Suppressor macrophage treated with lipopolysaccharide for 4 hours (primary cell): ENCODE results near the gene MCC.

Source experiments
- DNase-seq: peaks from one replicate; pipeline ENCODE4 v3.0.0-alpha.2; 2020

MCC gene

DNA sequence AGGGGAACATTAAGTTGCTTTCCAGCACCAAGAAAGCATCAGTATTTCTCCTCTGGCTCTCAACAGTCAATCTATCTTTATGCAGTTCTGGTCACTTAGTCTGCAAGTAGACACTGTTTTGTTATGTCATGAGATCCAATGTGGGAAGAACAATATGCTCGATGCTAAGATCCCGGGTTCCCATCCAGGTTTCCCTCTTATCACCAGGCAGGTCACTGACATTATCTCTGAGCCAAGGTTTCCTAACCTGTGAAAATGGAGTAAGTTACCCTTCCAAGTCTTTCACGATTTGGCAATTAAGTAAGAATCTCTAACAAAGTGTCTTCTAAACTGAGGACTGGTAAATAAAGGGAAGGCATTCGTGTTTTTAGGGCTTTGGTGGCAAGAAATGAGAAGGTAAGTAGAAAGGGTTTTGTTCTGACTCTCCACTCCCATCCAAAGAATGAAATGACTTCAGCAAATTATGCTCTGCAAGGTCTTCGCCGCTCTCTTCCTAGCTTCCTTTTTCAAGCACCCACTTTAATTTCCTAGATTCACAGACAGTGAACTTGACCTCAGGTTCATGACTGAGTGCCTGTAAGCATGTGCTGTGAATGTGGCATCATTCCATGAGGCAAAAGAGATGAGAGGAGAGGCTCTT, 425.3 kb downstream of the MCC start:
- DNase-seq: no peak

DNA sequence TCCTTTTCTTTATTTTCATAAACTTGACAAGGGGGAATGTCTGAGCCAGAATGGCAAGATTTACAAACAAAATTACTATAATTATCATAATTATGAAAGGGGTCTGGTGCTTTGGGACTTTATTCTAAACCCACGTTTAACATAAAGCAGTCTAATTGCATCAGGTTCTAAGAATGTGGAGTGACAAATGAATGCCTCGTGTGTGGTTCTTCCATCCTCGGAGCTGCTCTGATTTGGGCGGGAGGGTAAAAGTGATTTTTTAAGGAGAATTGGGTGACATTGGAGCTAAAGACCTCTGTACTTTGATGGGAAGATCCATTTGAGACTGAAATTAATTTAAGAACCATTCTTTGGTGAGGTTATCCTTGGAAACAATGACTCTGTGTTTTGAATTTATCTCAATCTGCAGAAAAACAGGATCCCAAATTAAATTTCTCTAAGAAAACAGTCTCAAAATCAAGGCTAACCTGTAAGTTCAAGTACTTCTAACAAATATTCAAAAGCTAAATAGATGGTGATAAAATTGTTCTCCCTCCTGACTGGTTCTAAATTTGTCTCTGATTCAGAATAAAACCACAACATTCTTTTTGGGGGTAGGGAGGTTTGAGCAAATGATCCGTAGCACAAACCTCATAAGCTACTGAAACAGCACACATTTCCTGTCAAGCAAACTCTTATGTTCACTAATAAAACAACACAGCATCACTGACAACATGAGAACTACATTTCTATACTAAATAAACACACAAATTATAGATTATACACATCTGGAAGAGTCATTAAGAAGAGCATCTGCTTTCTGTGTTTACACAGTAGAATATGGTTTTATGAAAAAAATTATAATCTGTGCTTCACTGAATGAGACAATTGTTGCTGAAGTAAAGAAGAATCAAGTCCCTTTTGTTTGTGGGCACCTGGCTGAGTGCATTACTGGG, 426.1 kb downstream of the MCC start:
- no peak for DNase-seq

GRCh38 chr5:113060408-113061025, 427.7 kb downstream of the MCC start:
- DNase-seq: no peak

DNA sequence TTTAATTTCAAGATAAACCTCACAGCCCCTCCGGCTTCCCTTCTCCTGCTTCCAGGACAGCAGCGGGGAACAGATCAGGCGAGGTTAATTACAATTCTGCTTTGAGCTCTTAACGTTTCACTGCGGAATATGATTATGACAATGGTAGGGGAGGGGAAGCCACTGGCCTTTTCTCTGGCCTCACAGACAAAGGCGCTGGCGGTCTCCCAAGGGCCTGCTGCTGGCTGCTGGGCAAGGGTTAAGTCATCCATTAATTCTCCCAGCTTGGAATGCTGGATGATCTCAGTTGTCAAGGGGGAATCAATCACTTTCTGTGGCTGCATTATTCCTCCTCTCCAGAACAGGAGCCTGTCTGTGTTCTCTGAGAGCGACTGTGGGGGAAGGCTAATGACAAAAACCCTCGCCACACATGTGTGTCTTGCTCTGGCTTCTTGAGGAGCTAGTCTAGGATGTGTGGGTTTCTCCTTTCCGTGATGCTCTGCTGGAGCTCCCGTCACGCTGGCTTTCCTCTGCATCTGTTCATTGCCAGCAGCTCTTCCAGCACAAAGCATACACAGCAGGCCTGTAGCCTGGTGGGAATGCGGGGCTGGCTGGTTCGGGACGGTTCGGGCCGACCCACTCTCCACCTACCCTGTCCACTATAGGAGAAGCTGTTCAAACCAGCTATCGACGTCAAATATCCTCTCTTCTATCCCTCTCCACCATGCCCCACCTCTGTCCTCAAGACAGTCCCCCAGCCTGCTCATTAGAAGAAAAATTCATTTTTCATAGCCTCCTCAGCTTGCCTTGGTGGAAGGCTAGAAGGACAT, 428.8 kb downstream of the MCC start:
- DNase-seq: no peak

GRCh38 chr5:113058706-113059226, 429.5 kb downstream of the MCC start:
- no peak for DNase-seq

- no peak for DNase-seq
Observed at GRCh38 chr5:113058269-113058668, 430.0 kb downstream of the MCC start.

DNA sequence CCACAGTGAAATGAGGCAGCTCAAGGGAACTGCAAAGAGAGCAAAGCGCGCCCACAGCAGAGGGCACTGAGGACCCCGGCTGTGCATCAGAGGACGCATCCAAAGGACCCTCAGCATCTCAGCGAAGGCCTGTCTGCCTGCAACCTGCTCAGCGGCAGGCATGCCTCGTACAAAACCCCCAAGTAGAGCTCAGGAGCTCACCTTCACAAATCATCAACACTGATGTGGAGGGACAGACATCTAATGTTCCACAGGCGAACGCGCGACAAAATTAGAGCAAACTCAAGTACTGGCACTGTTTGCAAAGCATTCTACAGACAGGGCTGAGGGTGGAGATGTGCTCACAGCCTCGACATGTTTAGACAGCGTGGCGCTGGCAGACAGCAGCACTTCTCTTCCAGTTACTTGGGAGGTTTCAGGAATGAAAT, 430.7 kb downstream of the MCC start:
- no peak for DNase-seq

DNA sequence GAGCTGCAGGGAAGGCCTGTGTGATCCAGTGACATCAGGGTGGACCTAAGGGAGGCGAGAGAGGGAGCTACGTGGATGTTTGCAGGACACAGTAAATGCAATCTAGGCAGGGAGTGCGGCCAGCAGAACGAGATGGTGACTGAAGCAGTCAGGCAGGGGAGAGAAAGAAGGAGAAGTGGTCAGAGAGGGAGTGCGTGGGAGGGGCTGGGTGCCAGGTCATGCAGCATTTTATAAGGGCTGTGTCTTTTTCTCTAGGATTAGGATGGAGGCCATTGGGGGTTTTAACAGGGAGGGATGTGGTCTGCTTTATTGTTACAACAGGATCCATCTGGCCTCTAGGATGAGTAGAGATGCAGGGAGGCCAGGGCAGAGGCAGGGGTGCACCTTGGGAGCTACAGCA, 431.3 kb downstream of the MCC start:
- peak; percentile 60 for DNase-seq

- peak; percentile 46 for DNase-seq
Observed at GRCh38 chr5:113054899-113055298, 433.4 kb downstream of the MCC start.

DNA sequence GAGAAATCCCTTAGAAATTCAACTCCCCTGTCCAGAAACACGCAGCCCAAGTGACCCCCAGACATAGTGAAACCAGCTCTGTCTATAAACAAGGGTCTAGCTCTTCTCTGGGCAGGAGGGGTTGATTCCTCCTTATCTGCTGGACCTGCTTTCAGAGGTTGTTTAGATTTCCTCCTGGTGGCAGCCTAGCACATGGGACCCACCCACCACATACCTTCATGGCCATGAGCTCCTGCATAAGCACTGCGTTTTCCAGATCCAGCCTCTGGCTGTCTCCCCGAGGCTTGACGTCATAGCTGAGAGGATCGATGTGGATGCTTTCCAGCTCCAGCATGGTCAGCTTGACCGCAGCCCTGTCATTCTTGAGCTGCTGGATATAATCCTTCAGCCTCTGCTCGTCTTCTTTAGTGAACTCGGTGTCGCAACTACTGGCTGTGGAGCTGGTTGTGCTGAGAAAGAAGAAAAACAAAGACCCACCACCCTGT, 434.7 kb downstream of the MCC start:
- DNase-seq: no peak

GRCh38 chr5:113052041-113052795, 436.0 kb downstream of the MCC start:
- DNase-seq: no peak

GRCh38 chr5:113050721-113051382, 437.4 kb downstream of the MCC start:
- DNase-seq: peak; percentile 72

DNA sequence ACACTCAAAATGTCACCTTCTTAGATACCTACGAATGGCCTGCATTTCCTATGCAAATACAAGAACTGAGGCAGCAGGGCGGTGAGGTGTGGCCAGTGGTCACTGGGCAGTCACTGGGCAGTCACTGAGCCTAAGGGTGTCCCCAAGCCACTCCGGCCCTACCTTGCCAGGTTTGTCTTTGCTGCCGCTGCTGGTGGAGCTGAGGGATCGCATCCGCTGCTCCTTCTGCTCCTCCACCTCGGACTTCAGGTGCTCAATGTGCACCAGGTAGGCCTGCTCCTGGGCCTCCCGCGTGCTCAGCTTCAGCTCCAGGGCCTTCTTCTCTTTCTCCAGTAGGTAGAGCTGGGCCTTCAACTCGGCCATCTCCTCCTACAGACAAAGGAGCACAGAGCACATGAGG, 439.3 kb downstream of the MCC start:
- no peak for DNase-seq

GRCh38 chr5:113047733-113048652, 440.3 kb downstream of the MCC start:
- DNase-seq: peak; percentile 65

- peak; percentile 28 for DNase-seq
Observed at GRCh38 chr5:113047234-113047633, 441.0 kb downstream of the MCC start.

GRCh38 chr5:113044776-113045465, 443.3 kb downstream of the MCC start:
- no peak for DNase-seq

GRCh38 chr5:113043491-113043931, 444.7 kb downstream of the MCC start:
- peak; percentile 20 for DNase-seq

- no peak for DNase-seq
Observed at GRCh38 chr5:113042491-113043243, 445.6 kb downstream of the MCC start.
